Thoracic aorta (tissue), 2 donors: ENCODE data around the gene R3HDM1. TPM values are rescaled to one million over a fixed set of nuclear protein-coding genes. Genes with fewer than 3 reads are reported as not detected.
"Not testable (repeated sequence)": the region's sequence is repeated elsewhere in the genome, so short reads cannot be mapped to it uniquely, and the experiment has no call there.

Experiments used
- ATAC-seq: fragments of 150-250 bp; one replicate; pipeline ENCODE4 v1.8.0; 2017; ENCODE audit warnings: low read depth; ENCODE audit not compliant: insufficient number of reproducible peaks, low FRiP score
- DNase-seq: peaks from one replicate; pipeline ENCODE4 v3.0.0-alpha.2; 2020; ENCODE audit warnings: low spot score
- H3K27ac ChIP-seq, 2 donors: fragments of 200-600 bp; sonication (generic); 1 replicate in 1 of 2; 2 replicates in 1 of 2; pipeline ENCODE4 v1.5.1; 2016; ENCODE audit warnings: mild to moderate bottlenecking in 2 of 2, moderate library complexity in 2 of 2
- H3K27me3 ChIP-seq: fragments of 200-600 bp; sonication (generic); replicated peaks from 2 replicates; pipeline ENCODE4 v1.6.0; 2016; ENCODE audit warnings: mild to moderate bottlenecking; ENCODE audit not compliant: insufficient read depth
- H3K36me3 ChIP-seq: fragments of 200-600 bp; sonication (generic); one replicate; pipeline ENCODE4 v1.5.1; 2016
- H3K4me1 ChIP-seq, 2 donors: fragments of 200-600 bp; sonication (generic); 1 replicate in 1 of 2; 2 replicates in 1 of 2; pipeline versions ENCODE4 v1.5.1 to v1.6.0; 2016; ENCODE audit warnings: low read depth in 2 of 2, mild to moderate bottlenecking in 1 of 2; ENCODE audit not compliant: control insufficient read depth in 1 of 2
- H3K4me3 ChIP-seq: fragments of 200-600 bp; sonication (generic); 2 replicates; pipeline ENCODE4 v1.5.1; 2016; ENCODE audit warnings: mild to moderate bottlenecking
- H3K9me3 ChIP-seq: fragments of 200-600 bp; sonication (generic); 2 replicates; pipeline ENCODE4 v1.5.1; 2016
- CTCF ChIP-seq: fragments of 200-600 bp; sonication (generic); IDR thresholded peaks from one replicate; pipeline ENCODE4 v1.5.1; 2019; ENCODE audit warnings: antibody characterized with exemption
- total RNA-seq, 2 donors: library from RNA; depleted of rRNA; stranded (reverse); fragments of >200 nt; gene quantifications; one replicate each; pipeline versions ENCODE4 v1.1.0 to v1.2.3, GENCODE V29; 2016

Gene R3HDM1
- total RNA-seq, 2 donors from 2014 or later: 29.8 to 76.6 TPM

DNA sequence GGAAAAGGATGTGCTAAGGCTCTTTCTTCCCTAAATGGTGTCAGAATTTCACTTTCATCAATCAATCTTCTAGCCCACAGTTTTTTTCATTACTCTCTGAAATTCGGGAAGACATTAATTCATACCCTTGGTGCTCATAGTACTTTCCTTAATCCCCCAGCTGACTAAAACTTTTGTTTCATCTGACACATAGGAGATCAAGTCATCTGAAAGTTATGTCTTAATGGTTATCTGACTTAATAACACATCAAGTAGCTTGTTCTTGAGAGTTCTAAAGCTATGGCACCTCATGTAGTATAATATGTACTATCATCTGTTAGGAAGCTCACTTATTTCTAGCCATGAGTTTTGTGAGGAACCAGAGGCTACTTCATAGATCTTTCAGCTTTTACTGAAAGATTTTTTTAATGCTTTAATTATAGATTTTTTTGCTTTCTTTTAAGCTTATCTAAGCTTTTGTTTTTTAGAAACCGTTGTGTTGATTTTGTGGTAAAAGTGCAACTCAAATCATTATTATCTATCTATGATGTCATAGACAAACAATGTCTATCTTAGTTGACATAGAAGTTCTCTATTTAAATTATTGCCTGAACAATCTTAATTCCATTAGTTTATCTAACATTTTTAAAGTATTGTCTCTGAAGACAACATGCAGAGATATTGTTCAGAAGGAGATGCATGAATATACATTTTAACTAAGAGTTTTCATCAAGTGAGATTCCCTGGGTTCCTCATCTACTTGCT, 116.7 kb downstream of the R3HDM1 start:
- DNase-seq (no peak), ATAC-seq (no peak)
- Histone ChIP-seq H3K4me3 (no peak overlapping the region), H3K9me3 (no peaks in the 10 kb centered on the region), H3K4me1 (no peaks in the 10 kb centered on the region), H3K36me3 (peaks cover 18% of the 10 kb centered on the region), H3K27me3 (no peaks in the 10 kb centered on the region), H3K27ac (no peak overlapping the region)
- no peak for TF ChIP-seq CTCF

DNA sequence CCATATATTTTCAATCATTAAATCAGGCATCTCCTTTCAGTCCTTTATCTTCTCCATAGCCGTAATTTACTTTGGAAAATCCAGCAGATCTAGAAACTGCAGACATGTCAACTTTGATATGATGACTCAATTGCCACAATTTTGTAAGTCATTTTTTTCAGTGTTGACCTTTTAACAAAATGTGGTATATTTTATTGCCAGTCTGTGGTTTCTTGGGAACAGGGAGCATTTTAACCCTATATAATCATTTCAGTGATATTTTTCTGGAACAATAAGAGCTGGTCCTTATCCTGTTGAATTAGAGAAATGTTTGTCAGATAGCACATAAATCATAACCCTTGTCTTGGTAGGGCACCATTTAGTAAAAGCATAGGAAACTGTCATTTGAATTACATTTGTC, 119.4 kb downstream of the R3HDM1 start:
- H3K36me3 ChIP-seq: peaks cover 18% of the 10 kb centered on the region
- DNase-seq: no peak
- H3K27me3 ChIP-seq: no peaks in the 10 kb centered on the region
- ATAC-seq: no peak
- no peak overlapping the region for H3K4me3 ChIP-seq
- no peaks in the 10 kb centered on the region for H3K4me1 ChIP-seq
- no peak overlapping the region for H3K27ac ChIP-seq
- no peak for TF ChIP-seq CTCF
- H3K9me3 ChIP-seq: no peaks in the 10 kb centered on the region

DNA sequence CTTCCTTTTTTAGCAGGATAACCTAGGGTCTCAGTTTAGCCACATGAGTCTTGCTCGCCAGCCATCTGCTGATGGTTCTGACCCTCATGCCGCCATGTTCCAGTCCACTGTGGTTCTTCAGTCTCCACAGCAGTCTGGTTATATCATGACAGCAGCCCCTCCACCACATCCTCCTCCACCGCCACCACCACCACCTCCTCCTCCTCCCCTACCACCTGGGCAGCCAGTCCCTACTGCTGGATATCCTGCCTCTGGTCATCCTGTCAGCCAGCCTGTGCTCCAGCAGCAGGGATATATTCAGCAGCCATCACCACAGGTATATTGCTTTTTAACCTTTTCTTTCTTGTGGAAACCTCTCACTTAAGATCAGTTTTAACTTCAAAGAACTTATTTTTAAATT, 120.4 kb downstream of the R3HDM1 start:
- Histone ChIP-seq H3K4me1 (no peaks in the 10 kb centered on the region), H3K27me3 (no peaks in the 10 kb centered on the region), H3K27ac (no peak overlapping the region), H3K9me3 (no peaks in the 10 kb centered on the region), H3K4me3 (no peak overlapping the region), H3K36me3 (peaks cover 11% of the 10 kb centered on the region)
- TF ChIP-seq CTCF: no peak
- ATAC-seq (no peak), DNase-seq (no peak)

- ATAC-seq, H3K27ac ChIP-seq, DNase-seq, H3K4me1 ChIP-seq, H3K4me3 ChIP-seq, H3K27me3 ChIP-seq, H3K9me3 ChIP-seq: not testable (repeated sequence)
- H3K36me3 ChIP-seq: peaks cover 18% of the 10 kb centered on the region
Observed at GRCh38 chr2:135654239-135654638, 123.0 kb downstream of the R3HDM1 start.

- DNase-seq (no peak), ATAC-seq (no peak)
- no peak for TF ChIP-seq CTCF
- Histone ChIP-seq H3K4me1 (no peaks in the 10 kb centered on the region), H3K4me3 (no peak overlapping the region), H3K36me3 (peaks cover 11% of the 10 kb centered on the region), H3K27me3 (no peaks in the 10 kb centered on the region), H3K9me3 (no peaks in the 10 kb centered on the region), H3K27ac (no peak overlapping the region)
Observed at GRCh38 chr2:135657806-135658582, 126.7 kb downstream of the R3HDM1 start.
